Measurements from ENCODE around the gene CRLF1.

DNA sequence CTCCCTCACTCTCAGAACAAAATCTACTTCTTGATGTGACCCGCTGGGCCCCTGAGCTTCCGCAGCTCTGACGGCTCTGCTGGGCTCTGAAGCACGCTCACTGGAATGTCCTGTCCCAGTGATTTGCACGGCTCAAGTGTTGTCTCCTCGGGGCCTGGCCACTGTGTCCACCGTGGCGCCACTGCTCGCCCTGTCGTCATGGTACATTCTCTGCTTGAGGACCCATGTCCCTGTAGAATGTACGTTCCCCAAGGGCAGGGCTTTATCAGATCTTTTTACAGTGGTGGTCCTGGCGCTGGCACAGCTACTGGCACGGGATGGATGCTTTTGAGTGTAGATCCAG, 42.3 kb upstream of the CRLF1 start:
- TF ChIP-seq, protein P1, sequence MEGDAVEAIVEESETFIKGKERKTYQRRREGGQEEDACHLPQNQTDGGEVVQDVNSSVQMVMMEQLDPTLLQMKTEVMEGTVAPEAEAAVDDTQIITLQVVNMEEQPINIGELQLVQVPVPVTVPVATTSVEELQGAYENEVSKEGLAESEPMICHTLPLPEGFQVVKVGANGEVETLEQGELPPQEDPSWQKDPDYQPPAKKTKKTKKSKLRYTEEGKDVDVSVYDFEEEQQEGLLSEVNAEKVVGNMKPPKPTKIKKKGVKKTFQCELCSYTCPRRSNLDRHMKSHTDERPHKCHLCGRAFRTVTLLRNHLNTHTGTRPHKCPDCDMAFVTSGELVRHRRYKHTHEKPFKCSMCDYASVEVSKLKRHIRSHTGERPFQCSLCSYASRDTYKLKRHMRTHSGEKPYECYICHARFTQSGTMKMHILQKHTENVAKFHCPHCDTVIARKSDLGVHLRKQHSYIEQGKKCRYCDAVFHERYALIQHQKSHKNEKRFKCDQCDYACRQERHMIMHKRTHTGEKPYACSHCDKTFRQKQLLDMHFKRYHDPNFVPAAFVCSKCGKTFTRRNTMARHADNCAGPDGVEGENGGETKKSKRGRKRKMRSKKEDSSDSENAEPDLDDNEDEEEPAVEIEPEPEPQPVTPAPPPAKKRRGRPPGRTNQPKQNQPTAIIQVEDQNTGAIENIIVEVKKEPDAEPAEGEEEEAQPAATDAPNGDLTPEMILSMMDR (IDR thresholded peaks at IDR 0.05) = no peak
- no peak for TF ChIP-seq EP300 (IDR thresholded peaks at IDR 0.05)
- no peak for TF ChIP-seq POLR2A (IDR thresholded peaks at IDR 0.05)
- TF ChIP-seq POLR2AphosphoS5 (IDR thresholded peaks at IDR 0.05) = peak; percentile 46

Data from gastroesophageal sphincter (tissue), 3 donors.